Upper lobe of left lung (tissue), 4 donors: ENCODE measurements around the gene MAP1A.

ENCODE experiments used
- EP300 ChIP-seq, 4 donors: sonication (generic); formaldehyde crosslinking; IDR thresholded peaks; one replicate each; pipeline ENCODE4 v1.5.1; 2017; ENCODE audit warnings: antibody characterized with exemption in 4 of 4, control low read depth in 2 of 4
- TF ChIP-seq, protein P1 (sequence below), 6 experiments: fragments of 450-650 bp in 4 of 6; fragments of 200-600 bp in 2 of 6; sonication (generic) in 2 of 6; IDR thresholded peaks; one replicate each; pipeline ENCODE4 v1.5.1; 2016 to 2019; ENCODE audit warnings: antibody characterized with exemption in 6 of 6

GRCh38 chr15:43483297-43484128 lies 33.9 kb upstream of the MAP1A start:
- TF ChIP-seq, protein P1, sequence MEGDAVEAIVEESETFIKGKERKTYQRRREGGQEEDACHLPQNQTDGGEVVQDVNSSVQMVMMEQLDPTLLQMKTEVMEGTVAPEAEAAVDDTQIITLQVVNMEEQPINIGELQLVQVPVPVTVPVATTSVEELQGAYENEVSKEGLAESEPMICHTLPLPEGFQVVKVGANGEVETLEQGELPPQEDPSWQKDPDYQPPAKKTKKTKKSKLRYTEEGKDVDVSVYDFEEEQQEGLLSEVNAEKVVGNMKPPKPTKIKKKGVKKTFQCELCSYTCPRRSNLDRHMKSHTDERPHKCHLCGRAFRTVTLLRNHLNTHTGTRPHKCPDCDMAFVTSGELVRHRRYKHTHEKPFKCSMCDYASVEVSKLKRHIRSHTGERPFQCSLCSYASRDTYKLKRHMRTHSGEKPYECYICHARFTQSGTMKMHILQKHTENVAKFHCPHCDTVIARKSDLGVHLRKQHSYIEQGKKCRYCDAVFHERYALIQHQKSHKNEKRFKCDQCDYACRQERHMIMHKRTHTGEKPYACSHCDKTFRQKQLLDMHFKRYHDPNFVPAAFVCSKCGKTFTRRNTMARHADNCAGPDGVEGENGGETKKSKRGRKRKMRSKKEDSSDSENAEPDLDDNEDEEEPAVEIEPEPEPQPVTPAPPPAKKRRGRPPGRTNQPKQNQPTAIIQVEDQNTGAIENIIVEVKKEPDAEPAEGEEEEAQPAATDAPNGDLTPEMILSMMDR (IDR thresholded peaks at IDR 0.05), result no peak
- no peak for TF ChIP-seq EP300 (IDR thresholded peaks at IDR 0.05)
